WERI-Rb-1 (cell line): Measurements from ENCODE around the gene TBXAS1.

Source experiments
- DNase-seq: peaks from one replicate; pipeline ENCODE4 v3.0.0-alpha.2; 2020
- H3K27ac ChIP-seq: fragments of 250-450 bp; sonication (Bioruptor Pico); 2 replicates; pipeline ENCODE4 v1.5.1; 2020; ENCODE audit warnings: mild to moderate bottlenecking, moderate library complexity
- H3K27me3 ChIP-seq: fragments of 250-450 bp; sonication (Bioruptor Pico); 2 replicates; pipeline ENCODE4 v1.5.1; 2021; ENCODE audit warnings: mild to moderate bottlenecking, low read depth, moderate library complexity; ENCODE audit not compliant: insufficient read depth, severe bottlenecking
- H3K36me3 ChIP-seq: fragments of 250-450 bp; sonication (Bioruptor Pico); 2 replicates; pipeline ENCODE4 v1.5.1; 2020; ENCODE audit warnings: mild to moderate bottlenecking, moderate library complexity
- H3K4me3 ChIP-seq: 2 replicates; pipeline ENCODE4 v1.5.1; 2011; ENCODE audit warnings: low read depth, mild to moderate bottlenecking, control low read depth, low read length
- H3K9me3 ChIP-seq: fragments of 250-450 bp; sonication (Bioruptor Pico); 2 replicates; pipeline ENCODE4 v1.5.1; 2021; ENCODE audit warnings: mild to moderate bottlenecking, moderate library complexity; ENCODE audit not compliant: severe bottlenecking
- CTCF ChIP-seq: IDR thresholded peaks from 2 replicates; pipeline ENCODE4 v1.5.1; 2011; ENCODE audit warnings: low read depth, mild to moderate bottlenecking, control low read depth, inconsistent platforms, low read length

Gene TBXAS1

DNA sequence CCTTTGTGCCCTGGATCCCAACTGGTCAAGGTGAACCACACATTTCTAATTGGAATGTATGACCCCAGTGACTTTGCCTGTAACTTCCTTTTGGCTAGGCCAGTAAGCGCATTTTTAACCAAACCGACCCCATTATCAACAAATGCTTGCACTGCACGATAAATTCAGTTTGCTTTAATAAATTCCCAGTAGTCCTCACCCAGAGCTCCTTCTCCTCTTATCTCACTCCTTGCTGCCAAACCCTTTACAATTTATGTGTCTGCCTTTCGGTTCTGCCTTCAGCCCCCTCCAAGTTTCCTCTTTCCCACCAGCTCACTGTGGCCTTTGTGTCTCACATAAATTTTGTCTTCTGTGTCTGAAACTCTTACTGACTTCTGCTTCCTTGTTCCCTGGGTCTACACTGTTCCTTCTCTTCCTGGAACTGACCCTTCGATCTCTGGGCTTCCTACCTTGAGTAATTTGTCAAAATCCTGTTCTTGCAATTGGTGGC is 59.0 kb downstream of the TBXAS1 start:
- Histone ChIP-seq H3K36me3 (no peaks in the 10 kb centered on the region), H3K9me3 (no peaks in the 10 kb centered on the region), H3K27ac (no peak overlapping the region), H3K4me3 (no peak overlapping the region), H3K27me3 (no peaks in the 10 kb centered on the region)
- no peak for TF ChIP-seq CTCF
- no peak for DNase-seq

DNA sequence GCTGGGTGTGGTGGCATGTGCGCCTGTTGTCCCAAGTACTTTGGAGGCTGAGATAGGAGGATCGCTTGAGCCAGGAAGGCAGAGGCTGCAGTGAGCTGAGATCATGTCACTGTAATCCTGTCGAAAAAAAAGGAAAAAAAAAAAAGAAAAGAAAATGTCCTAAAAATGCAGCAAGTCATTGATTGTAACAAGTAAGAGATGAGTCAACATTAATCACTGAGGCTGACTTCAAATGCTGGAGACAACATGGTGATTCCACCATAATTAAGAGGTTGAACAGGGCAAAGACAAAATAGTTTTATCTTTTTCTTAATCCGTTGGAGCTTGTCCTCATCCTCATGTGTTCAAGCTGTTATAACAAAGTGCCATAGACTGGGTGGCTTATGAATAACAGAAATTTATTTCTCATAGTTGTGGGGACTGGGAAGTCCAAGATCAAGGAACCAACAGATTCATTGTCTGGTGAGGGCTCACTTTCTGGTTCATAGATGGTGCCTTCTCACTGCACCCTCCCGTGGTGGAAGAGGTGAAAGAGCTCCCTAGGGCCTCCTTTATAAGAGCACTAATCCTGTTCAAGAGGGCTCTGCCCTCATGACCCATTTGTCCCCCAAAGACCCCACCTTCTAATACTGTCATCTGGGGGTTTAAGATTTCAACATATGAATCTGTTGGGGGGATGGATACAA is 60.3 kb downstream of the TBXAS1 start:
- Histone ChIP-seq H3K27ac (no peak overlapping the region), H3K36me3 (no peaks in the 10 kb centered on the region), H3K4me3 (no peak overlapping the region), H3K9me3 (no peaks in the 10 kb centered on the region), H3K27me3 (no peaks in the 10 kb centered on the region)
- peak; percentile 18 for DNase-seq
- 0 out of 2 replicates have a peak, but pooled peaks have one; percentile 8 for TF ChIP-seq CTCF

- TF ChIP-seq CTCF: no peak
- Histone ChIP-seq H3K27ac (no peak overlapping the region), H3K36me3 (no peaks in the 10 kb centered on the region), H3K27me3 (no peaks in the 10 kb centered on the region), H3K9me3 (no peaks in the 10 kb centered on the region), H3K4me3 (no peak overlapping the region)
- no peak for DNase-seq
Observed at GRCh38 chr7:139893461-139893860, 64.4 kb downstream of the TBXAS1 start.

DNA sequence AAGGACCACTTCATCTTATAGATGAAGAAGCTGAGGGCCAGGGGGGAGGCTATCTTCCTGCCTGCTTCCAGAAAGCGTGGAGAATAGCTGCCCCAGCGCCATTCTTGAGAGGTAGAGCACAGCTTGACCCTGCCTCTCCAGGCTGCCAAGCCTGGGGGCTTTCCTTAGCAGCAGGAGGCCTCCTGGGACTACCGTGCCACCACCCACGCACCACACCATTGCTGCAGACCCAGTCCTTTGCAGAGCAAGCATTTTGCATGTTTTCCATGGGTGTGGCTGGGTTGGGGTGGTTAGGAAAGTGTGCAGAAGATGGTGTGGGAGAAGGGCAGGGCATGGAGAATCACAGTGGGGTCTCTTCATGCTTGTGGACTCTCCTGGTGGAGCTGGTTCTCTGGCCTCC is 64.9 kb downstream of the TBXAS1 start:
- Histone ChIP-seq H3K4me3 (no peak overlapping the region), H3K9me3 (no peaks in the 10 kb centered on the region), H3K27ac (no peak overlapping the region), H3K36me3 (no peaks in the 10 kb centered on the region), H3K27me3 (no peaks in the 10 kb centered on the region)
- no peak for DNase-seq
- no peak for TF ChIP-seq CTCF

GRCh38 chr7:139895141-139895829 is 66.2 kb downstream of the TBXAS1 start:
- Histone ChIP-seq H3K27me3 (no peaks in the 10 kb centered on the region), H3K9me3 (no peaks in the 10 kb centered on the region), H3K36me3 (no peaks in the 10 kb centered on the region), H3K4me3 (no peak overlapping the region), H3K27ac (no peak overlapping the region; the same call in 1 of the 2 replicates)
- TF ChIP-seq CTCF: no peak
- peak; percentile 55 for DNase-seq
